Muscle layer of duodenum (tissue), 2 donors: ENCODE results near the gene CHAF1B.

Experiments
- H3K27ac ChIP-seq: one replicate; pipeline ENCODE4 v1.7.0; 2013; ENCODE audit warnings: mild to moderate bottlenecking, low read length
- H3K27me3 ChIP-seq: one replicate; pipeline ENCODE4 v1.7.0; 2013; ENCODE audit warnings: low read depth, mild to moderate bottlenecking, control low read depth, low read length
- H3K36me3 ChIP-seq, 2 donors: one replicate each; pipeline ENCODE4 v1.7.0; 2013; ENCODE audit warnings: low read length in 2 of 2, control low read depth in 1 of 2, mild to moderate bottlenecking in 1 of 2; ENCODE audit not compliant: insufficient read depth in 2 of 2, control insufficient read depth in 1 of 2
- H3K4me1 ChIP-seq, 2 donors: one replicate each; pipeline ENCODE4 v1.7.0; 2013; ENCODE audit warnings: low read length in 2 of 2, mild to moderate bottlenecking in 2 of 2, control low read depth in 1 of 2, moderate library complexity in 1 of 2; ENCODE audit not compliant: insufficient read depth in 2 of 2, control insufficient read depth in 1 of 2
- H3K4me3 ChIP-seq, 2 donors: one replicate each; pipeline ENCODE4 v1.7.0; 2013; ENCODE audit warnings: low read length in 2 of 2, low read depth in 1 of 2, mild to moderate bottlenecking in 1 of 2
- H3K9me3 ChIP-seq, 2 donors: one replicate each; pipeline ENCODE4 v1.7.0; 2013; ENCODE audit warnings: low read length in 2 of 2, control low read depth in 1 of 2, mild to moderate bottlenecking in 1 of 2; ENCODE audit not compliant: control insufficient read depth in 1 of 2
- donor health status: healthy.

Gene CHAF1B

DNA sequence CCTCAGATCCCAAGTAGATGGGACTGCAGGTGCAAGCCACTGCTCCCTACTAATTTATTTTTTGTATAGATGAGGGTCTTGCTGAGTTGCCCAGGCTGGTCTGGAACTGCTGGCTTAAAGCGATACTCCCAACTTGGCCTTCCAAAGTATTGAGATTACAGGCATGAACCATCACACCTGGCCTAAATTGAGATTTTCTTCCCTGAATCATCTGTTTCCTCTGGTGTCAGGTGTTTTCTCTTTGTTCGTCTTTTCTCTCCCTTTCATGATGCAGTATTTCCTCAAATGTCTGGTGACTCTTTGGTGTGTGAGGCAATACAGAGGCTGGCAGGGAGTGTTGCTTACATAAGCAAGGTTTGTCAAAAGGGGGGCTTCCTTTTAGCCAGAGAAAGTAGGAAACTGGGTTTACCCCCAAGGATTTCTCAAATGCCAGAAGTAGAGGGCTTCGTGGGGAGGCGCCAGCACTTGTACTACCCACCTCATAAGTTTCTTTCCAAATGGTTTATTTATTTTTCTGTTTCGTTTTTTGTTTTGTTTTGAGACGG is 67.2 kb downstream of the CHAF1B start:
- H3K9me3 ChIP-seq, result no peaks in the 10 kb centered on the region
- H3K4me1 ChIP-seq, result no peaks in the 10 kb centered on the region
- H3K4me3 ChIP-seq, result no peak overlapping the region

DNA sequence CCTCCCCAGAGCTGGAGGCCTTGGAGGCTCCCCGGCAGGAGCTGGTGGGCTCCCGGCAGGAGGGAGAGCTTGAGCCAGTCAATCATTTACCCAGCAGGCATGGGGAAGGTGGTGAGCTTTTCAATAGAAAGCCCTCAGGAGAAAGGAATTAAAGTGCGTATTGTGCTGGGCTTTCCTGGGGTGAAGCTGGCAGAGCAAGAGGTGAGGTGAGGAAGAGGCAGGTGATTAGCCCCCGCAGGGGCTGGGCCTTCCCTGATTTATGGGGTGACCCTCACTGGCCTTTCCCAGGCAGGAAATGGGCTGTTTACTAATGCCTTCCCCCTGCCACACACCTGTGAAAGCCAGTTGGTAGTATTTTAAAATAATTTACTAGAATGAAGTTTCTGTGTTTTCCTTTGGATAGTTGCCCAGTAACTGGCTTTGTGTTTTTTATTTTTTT is 68.9 kb downstream of the CHAF1B start:
- H3K4me1 ChIP-seq, result no peaks in the 10 kb centered on the region
- no peak overlapping the region for H3K27ac ChIP-seq
- no peak overlapping the region for H3K4me3 ChIP-seq

More for the DNA sequence above, 67.2 kb downstream of the CHAF1B start:
- Histone ChIP-seq H3K36me3 (no peaks in the 10 kb centered on the region), H3K27me3 (no peaks in the 10 kb centered on the region), H3K27ac (no peak overlapping the region)

DNA sequence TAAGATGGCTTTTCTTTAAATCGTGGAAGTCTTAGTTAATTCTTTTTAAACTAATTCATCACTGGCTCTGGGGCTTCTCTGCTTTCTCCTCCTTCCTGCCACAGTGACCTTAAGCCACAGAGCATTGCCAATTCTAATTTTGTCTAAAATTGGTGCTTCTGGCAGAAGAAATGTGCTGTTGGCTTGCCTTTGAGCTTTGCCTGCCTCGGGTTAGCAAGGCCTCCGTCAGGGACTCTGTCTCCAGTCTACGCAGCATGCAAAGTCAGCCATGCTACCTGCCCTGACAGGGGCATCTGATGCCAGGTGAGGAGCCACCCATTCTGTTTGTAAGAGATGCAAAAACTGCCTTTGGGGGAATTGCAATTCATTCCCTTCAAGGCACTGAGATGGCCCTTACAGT is 69.5 kb downstream of the CHAF1B start:
- Histone ChIP-seq H3K4me1 (no peaks in the 10 kb centered on the region), H3K27ac (no peak overlapping the region), H3K27me3 (no peaks in the 10 kb centered on the region), H3K9me3 (no peaks in the 10 kb centered on the region), H3K36me3 (no peaks in the 10 kb centered on the region), H3K4me3 (no peak overlapping the region)

More for the DNA sequence above, 68.9 kb downstream of the CHAF1B start:
- no peaks in the 10 kb centered on the region for H3K9me3 ChIP-seq
- no peaks in the 10 kb centered on the region for H3K27me3 ChIP-seq
- no peaks in the 10 kb centered on the region for H3K36me3 ChIP-seq

DNA sequence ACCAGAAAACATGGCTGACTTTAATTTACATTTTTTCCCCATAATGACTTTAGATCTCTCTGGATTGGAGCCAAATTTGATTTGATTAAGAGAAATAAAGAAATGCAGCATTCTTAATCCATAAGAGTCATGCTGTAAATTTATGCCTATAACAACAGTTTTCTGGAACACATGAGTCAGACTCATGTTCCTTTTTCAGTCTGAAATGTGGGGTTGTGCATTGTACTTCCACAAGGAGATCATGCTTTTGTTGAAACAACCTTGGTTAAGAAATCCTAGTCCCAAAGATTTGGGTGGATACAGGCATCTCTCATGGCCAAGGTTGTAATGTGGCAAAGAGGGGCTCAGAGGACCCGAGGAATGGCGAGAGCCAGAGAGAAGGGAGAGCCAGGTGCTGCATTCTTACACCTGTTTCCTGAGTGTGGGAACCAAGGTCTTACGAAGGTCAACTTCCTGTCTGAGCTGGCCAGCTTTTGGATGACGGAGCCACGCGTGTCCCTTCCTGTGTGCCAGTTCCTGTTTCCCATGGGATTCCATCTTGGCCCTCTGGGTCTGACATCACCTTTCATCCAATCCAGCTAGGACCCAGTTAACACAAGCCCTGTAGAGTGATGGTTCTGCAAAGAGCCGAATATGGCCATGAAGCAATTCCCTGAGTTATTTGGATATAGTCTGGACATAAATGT is 71.7 kb downstream of the CHAF1B start:
- Histone ChIP-seq H3K4me3 (no peak overlapping the region), H3K27ac (no peak overlapping the region), H3K4me1 (no peaks in the 10 kb centered on the region), H3K9me3 (no peaks in the 10 kb centered on the region), H3K27me3 (no peaks in the 10 kb centered on the region), H3K36me3 (no peaks in the 10 kb centered on the region)

DNA sequence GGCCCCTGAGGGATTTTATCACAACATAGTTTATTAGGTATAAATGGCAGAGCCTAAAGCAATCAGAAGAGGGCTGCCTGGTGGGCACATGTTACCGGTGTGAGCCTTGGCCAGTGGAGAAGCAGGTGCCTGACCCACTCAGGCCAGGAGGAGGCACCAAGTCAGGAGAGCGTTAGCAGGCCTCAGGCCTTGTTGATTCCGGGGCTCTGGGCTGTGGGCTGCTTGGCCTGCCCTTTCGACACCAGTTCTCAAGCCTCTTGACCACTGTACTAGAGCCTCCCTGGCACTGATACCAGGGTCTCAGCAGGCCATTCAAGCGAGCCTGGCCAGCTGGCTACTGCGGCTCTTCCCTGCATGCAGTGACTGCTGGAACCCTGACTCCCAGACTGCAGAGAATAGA is 73.9 kb downstream of the CHAF1B start:
- Histone ChIP-seq H3K9me3 (no peaks in the 10 kb centered on the region), H3K36me3 (no peaks in the 10 kb centered on the region), H3K27me3 (no peaks in the 10 kb centered on the region), H3K27ac (no peak overlapping the region), H3K4me1 (no peaks in the 10 kb centered on the region), H3K4me3 (no peak overlapping the region)

DNA sequence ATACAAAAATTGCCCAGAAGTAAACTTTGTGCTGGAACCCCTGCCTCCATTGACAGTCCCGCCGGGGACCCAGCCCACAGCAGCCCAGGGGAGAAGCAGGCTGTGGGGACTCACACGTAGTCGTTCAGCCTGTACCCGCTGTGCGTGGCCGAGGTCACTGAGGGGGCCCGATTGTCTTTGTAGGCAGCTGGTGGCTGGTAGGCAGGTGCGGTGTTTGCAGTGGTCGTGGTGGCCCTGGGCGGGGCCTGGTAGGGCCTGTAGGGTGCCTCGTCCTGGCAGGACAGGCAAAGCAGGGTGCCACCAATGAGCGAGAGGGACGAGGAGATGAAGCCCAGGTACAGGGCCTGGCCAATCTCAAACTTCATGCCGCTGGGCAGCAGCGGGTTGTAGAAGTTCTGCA is 75.7 kb downstream of the CHAF1B start:
- Histone ChIP-seq H3K27me3 (no peaks in the 10 kb centered on the region), H3K4me1 (peaks cover 0 to 9% of the 10 kb centered on the region in 2 donors), H3K27ac (no peak overlapping the region), H3K36me3 (no peaks in the 10 kb centered on the region), H3K9me3 (no peaks in the 10 kb centered on the region), H3K4me3 (no peak overlapping the region)

DNA sequence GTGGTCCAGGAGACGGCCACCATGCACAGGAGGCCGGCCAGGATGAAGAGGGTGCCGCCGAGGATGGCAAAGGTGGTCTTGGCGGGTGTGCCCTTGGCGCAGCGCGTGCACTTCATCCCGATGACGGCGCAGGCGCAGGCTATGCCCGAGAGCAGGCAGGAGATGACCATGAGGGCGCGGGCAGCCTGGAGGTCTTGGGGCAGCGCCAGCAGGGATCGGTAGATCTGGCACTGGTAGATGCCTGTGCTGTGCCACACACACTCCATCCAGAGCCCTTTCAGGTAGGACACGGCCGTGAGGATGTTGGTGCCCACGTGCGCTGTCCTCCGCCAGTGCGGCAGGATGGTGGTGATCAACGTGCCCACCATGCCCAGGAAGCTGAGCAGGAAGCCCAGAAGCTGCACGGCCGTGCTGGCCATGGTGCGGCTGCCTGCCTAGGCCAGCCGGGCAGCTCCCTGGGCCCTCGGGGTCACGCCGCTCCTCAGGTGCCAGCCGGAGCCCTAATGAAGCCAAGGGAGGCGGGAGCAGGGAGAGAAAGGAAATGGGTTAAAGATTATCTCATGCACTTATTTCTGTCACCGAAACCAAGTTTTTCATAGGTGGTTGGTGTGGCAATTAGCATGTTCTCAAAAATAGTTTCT is 76.2 kb downstream of the CHAF1B start:
- H3K36me3 ChIP-seq, result no peaks in the 10 kb centered on the region

DNA sequence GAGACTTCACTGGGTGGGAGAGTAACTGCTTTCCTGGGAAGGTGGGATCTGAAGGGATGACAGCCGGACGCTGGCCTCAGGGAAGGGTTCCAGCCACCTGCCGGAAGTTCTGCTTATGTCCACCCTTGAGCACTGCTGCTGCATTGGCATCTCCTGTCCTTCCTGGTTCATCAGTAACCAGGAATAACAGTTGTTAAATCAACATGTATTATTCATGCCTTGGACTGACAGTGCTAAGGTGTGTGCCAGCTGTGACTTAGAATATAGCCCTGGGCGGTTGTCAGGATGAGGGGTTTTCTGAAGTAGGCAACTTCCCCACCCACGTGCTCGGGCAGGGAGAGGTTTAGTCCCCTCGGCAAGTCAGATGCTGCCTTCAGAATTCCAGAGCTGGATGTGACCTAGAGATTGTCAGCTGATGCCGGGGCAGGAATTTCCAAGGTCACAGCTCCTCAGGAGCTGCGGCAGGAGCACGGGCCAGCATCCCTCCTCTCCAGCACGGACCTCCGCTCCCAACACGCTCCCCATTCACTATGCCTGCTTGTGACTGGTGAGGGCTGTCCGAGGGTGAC is 76.8 kb downstream of the CHAF1B start:
- Histone ChIP-seq H3K9me3 (no peaks in the 10 kb centered on the region), H3K36me3 (no peaks in the 10 kb centered on the region), H3K4me1 (peaks cover 0 to 9% of the 10 kb centered on the region in 2 donors), H3K27ac (no peak overlapping the region), H3K4me3 (no peak overlapping the region), H3K27me3 (no peaks in the 10 kb centered on the region)

More for the DNA sequence above, 76.2 kb downstream of the CHAF1B start:
- no peaks in the 10 kb centered on the region for H3K27me3 ChIP-seq
- H3K9me3 ChIP-seq, result no peaks in the 10 kb centered on the region
- H3K4me3 ChIP-seq, result no peak overlapping the region
- peaks cover 0 to 9% of the 10 kb centered on the region in 2 donors for H3K4me1 ChIP-seq
- H3K27ac ChIP-seq, result no peak overlapping the region

DNA sequence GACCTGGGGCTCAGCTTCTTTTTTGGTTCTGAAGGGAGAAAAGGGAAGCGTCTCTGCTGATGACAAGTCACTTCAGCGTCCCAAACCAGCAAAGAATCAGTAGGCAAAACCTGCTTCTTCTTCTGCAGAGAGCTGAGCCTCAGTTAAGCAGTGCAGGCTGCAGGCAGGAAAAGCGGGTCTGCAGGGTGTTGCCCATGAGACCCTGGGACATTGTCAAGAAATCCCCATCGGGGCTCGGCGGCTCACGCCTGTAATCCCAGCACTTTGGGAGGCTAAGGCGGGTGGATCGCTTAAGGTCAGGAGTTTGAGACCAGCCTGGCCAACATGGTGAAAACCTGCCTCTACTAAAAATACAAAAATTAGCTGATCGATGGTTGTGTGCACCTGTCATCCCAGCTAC is 78.0 kb downstream of the CHAF1B start:
- no peaks in the 10 kb centered on the region for H3K36me3 ChIP-seq
- no peak overlapping the region for H3K4me3 ChIP-seq
- H3K9me3 ChIP-seq, result no peaks in the 10 kb centered on the region
- H3K4me1 ChIP-seq, result peaks cover 0 to 9% of the 10 kb centered on the region in 2 donors
- no peak overlapping the region for H3K27ac ChIP-seq
- H3K27me3 ChIP-seq, result no peaks in the 10 kb centered on the region

DNA sequence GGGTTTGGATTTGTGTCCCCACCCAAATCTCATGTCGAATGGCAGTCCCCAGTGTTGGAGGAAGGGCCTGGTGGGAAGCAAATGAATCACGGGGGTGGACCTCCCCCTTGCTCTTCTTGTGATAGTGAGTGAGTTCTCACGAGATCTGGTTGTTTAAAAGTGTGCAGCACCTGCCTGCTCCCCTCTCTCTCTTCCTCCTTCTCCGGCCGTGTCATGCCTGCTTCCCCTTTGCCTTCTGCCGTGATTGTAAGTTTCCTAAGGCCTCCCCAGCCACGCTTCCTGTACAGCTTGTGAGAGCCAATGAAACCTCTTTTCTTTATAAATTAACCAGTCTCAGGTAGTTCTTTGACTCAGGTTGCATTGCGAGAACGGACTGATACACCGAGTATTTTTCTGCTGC is 78.8 kb downstream of the CHAF1B start:
- Histone ChIP-seq H3K27me3 (no peaks in the 10 kb centered on the region), H3K4me3 (no peak overlapping the region), H3K9me3 (no peaks in the 10 kb centered on the region), H3K4me1 (peaks cover 0 to 9% of the 10 kb centered on the region in 2 donors), H3K36me3 (no peaks in the 10 kb centered on the region), H3K27ac (no peak overlapping the region)

DNA sequence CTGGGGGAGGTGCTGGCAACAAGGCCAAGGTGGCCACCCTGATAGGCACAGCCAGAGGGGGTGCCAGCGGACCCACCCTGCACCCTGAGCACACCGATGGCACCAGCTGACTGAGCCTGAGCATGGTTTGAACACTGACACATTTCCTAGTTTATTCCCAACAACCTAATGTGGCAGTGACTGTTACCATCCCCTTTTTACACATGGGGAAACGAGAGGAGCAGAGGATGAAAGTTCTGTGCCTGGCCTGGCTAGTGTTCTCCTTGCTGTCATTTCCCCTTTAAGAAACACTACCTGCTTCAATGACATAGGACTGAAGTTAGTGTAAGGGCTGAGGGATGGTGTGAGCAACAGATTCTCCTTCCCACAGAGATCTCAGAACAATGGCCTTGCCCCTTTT is 79.4 kb downstream of the CHAF1B start:
- Histone ChIP-seq H3K27ac (no peak overlapping the region), H3K4me3 (no peak overlapping the region), H3K36me3 (no peaks in the 10 kb centered on the region), H3K4me1 (peaks cover 0 to 9% of the 10 kb centered on the region in 2 donors), H3K9me3 (no peaks in the 10 kb centered on the region), H3K27me3 (no peaks in the 10 kb centered on the region)
